ENCODE results near the gene LIN37. TPM values are rescaled to one million over a fixed set of nuclear protein-coding genes. Genes with fewer than 3 reads are reported as not detected.

The LIN37 gene
- total RNA-seq, 1 experiment from 2014 or later = 5.9 TPM

- Histone ChIP-seq H3K56ac (ENCODE audit: insufficient read length, low read depth, low read length) (no peak overlapping the region), H3K4me2 (ENCODE audit: insufficient read depth, insufficient read length, low read length) (no peak overlapping the region), H4K20me1 (ENCODE audit: control insufficient read depth, insufficient read depth, insufficient read length) (no peaks in the 10 kb centered on the region), H3K18ac (ENCODE audit: insufficient read length, low read depth, low read length) (no peak overlapping the region), H2BK5ac (ENCODE audit: insufficient read length, low read length) (no peak overlapping the region), H3K9ac (ENCODE audit: extremely low read depth, insufficient read length, low read length) (no peak overlapping the region), H2BK12ac (ENCODE audit: insufficient read length, low read depth, low read length) (no peak overlapping the region), H4K91ac (ENCODE audit: insufficient read length, low read depth, low read length) (no peak overlapping the region), H2AFZ (ENCODE audit: low read length) (no peak overlapping the region), H3K14ac (ENCODE audit: insufficient read depth, low read length) (no peak overlapping the region), H2AK5ac (ENCODE audit: insufficient read length, low read length) (no peak overlapping the region), H2BK15ac (ENCODE audit: low read depth, low read length) (no peak overlapping the region), H3T11ph (ENCODE audit: low read length) (no peak overlapping the region), H3K27me3 (ENCODE audit: insufficient read depth, low read length) (no peaks in the 10 kb centered on the region), H3K4me1 (ENCODE audit: insufficient read depth, low read length) (no peaks in the 10 kb centered on the region), H3K9me3 (ENCODE audit: control insufficient read depth, low read depth, low read length) (no peaks in the 10 kb centered on the region), H4K8ac (replicated peaks; ENCODE audit: insufficient read length, low read depth, low read length) (no peak overlapping the region), H2BK20ac (ENCODE audit: low read depth, low read length, poor library complexity, severe bottlenecking) (no peak overlapping the region), H4K5ac (ENCODE audit: insufficient read length, low read depth, low read length) (no peak overlapping the region), H2BK120ac (ENCODE audit: low read depth, low read length, poor library complexity, severe bottlenecking) (no peak overlapping the region), H3K27ac (ENCODE audit: insufficient read length, low read depth, low read length) (no peak overlapping the region), H3K23me2 (ENCODE audit: insufficient read length, low read depth, low read length, poor library complexity, severe bottlenecking) (peaks cover 4% of the 10 kb centered on the region), H3K23ac (ENCODE audit: insufficient read length, low read depth, low read length) (no peak overlapping the region), H3K79me2 (ENCODE audit: insufficient read depth, low read length) (no peaks in the 10 kb centered on the region), H3K4ac (ENCODE audit: low read depth, low read length) (no peak overlapping the region), H3K79me1 (ENCODE audit: insufficient read depth, low read depth, low read length, poor library complexity, severe bottlenecking) (no peaks in the 10 kb centered on the region)
- peaks cover 0 to 4% (median 0%) of the 10 kb centered on the region in 3 experiments; a peak in 1 of 7 replicates for H3K36me3 Mint-ChIP-seq (ENCODE audit: insufficient read depth in 1 of 3, low read depth in 3 of 3)
- no peak overlapping the region for H3K27ac Mint-ChIP-seq
- peaks cover 3 to 7% of the 10 kb centered on the region in 2 experiments for H3K4me1 Mint-ChIP-seq
- peaks cover 38% of the 10 kb centered on the region for H3K27me3 Mint-ChIP-seq (ENCODE audit: low read depth)
- H3K9me3 Mint-ChIP-seq = peaks cover 0 to 4% of the 10 kb centered on the region in 2 experiments; a peak in 1 of 5 replicates
- no CpG with 5 or more reads among the region's 9 CpGs for WGBS (ENCODE audit: extremely low coverage, insufficient read length, low lambda C conversion rate)
- no peak for TF ChIP-seq CTCF (conservative IDR thresholded peaks at IDR 0.05)
- H3K4me3 Mint-ChIP-seq = peak overlapping the region; percentile 70 to 95; a peak in 2 of 5 replicates
- DNase-seq = peak; percentile 71
These were observed 45.0 kb upstream of the LIN37 start for GRCh38 chr19:35703343-35703742.

Measured in H9 (cell line).